A549 (cell line): Measurements from ENCODE around the gene PKP1.

Experiments
- POLR2A ChIP-seq: IDR thresholded peaks from 2 replicates; pipeline ENCODE4 v1.6.1; 2012; ENCODE audit warnings: mild to moderate bottlenecking, low read length
- ZSCAN20 ChIP-seq: fragments of 250-450 bp; sonication (Bioruptor Pico); IDR thresholded peaks from 2 replicates; pipeline ENCODE4 v1.8.0; 2022; ENCODE audit warnings: mild to moderate bottlenecking, moderate library complexity
- TF ChIP-seq, protein P1 (sequence below): fragments of 200-600 bp; sonication (generic); IDR thresholded peaks from 2 replicates; pipeline ENCODE4 v1.6.1; 2016; ENCODE audit warnings: antibody characterized with exemption, mild to moderate bottlenecking, moderate library complexity
- TF ChIP-seq, protein P2 (sequence below): fragments of >200 bp; sonication (Bioruptor Twin); formaldehyde crosslinking; IDR thresholded peaks from 3 replicates; pipeline ENCODE4 v1.5.1; 2016

DNA sequence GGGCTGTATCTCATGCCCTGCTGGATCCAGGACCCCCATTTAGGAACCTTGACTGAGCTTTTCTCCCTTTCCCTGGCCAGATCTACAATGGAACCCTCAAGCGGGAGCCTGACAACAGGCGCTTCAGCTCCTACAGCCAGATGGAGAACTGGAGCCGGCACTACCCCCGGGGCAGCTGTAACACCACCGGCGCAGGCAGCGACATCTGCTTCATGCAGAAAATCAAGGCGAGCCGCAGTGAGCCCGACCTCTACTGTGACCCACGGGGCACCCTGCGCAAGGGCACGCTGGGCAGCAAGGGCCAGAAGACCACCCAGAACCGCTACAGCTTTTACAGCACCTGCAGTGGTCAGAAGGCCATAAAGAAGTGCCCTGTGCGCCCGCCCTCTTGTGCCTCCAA is 29.8 kb downstream of the PKP1 start:
- TF ChIP-seq, protein P1, sequence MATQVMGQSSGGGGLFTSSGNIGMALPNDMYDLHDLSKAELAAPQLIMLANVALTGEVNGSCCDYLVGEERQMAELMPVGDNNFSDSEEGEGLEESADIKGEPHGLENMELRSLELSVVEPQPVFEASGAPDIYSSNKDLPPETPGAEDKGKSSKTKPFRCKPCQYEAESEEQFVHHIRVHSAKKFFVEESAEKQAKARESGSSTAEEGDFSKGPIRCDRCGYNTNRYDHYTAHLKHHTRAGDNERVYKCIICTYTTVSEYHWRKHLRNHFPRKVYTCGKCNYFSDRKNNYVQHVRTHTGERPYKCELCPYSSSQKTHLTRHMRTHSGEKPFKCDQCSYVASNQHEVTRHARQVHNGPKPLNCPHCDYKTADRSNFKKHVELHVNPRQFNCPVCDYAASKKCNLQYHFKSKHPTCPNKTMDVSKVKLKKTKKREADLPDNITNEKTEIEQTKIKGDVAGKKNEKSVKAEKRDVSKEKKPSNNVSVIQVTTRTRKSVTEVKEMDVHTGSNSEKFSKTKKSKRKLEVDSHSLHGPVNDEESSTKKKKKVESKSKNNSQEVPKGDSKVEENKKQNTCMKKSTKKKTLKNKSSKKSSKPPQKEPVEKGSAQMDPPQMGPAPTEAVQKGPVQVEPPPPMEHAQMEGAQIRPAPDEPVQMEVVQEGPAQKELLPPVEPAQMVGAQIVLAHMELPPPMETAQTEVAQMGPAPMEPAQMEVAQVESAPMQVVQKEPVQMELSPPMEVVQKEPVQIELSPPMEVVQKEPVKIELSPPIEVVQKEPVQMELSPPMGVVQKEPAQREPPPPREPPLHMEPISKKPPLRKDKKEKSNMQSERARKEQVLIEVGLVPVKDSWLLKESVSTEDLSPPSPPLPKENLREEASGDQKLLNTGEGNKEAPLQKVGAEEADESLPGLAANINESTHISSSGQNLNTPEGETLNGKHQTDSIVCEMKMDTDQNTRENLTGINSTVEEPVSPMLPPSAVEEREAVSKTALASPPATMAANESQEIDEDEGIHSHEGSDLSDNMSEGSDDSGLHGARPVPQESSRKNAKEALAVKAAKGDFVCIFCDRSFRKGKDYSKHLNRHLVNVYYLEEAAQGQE = no peak
- no peak for TF ChIP-seq ZSCAN20 (CRISPR knock-in tag)
- TF ChIP-seq, protein P2, sequence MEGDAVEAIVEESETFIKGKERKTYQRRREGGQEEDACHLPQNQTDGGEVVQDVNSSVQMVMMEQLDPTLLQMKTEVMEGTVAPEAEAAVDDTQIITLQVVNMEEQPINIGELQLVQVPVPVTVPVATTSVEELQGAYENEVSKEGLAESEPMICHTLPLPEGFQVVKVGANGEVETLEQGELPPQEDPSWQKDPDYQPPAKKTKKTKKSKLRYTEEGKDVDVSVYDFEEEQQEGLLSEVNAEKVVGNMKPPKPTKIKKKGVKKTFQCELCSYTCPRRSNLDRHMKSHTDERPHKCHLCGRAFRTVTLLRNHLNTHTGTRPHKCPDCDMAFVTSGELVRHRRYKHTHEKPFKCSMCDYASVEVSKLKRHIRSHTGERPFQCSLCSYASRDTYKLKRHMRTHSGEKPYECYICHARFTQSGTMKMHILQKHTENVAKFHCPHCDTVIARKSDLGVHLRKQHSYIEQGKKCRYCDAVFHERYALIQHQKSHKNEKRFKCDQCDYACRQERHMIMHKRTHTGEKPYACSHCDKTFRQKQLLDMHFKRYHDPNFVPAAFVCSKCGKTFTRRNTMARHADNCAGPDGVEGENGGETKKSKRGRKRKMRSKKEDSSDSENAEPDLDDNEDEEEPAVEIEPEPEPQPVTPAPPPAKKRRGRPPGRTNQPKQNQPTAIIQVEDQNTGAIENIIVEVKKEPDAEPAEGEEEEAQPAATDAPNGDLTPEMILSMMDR = no peak
- no peak for TF ChIP-seq POLR2A
